T-helper 22 cell (primary cell): Measurements from ENCODE around the gene CHRNE.

Experiments used
- DNase-seq: peaks from one replicate; pipeline ENCODE4 v3.0.0-alpha.2; 2020; ENCODE audit warnings: low read depth

Gene CHRNE

GRCh38 chr17:4854111-4854681 lies 48.7 kb downstream of the CHRNE start:
- no peak for DNase-seq

GRCh38 chr17:4853208-4853671 lies 49.7 kb downstream of the CHRNE start:
- DNase-seq: no peak

GRCh38 chr17:4852567-4853207 lies 50.2 kb downstream of the CHRNE start:
- peak; percentile 22 for DNase-seq

GRCh38 chr17:4851084-4851483 lies 51.8 kb downstream of the CHRNE start:
- DNase-seq: no peak

- DNase-seq: no peak
Observed at GRCh38 chr17:4850246-4850645, 52.7 kb downstream of the CHRNE start.

- no peak for DNase-seq
Observed at GRCh38 chr17:4849011-4849536, 53.8 kb downstream of the CHRNE start.
